Measurements from ENCODE around the gene MMS19. TPM values are rescaled to one million over a fixed set of nuclear protein-coding genes. Genes with fewer than 3 reads are reported as not detected.

MMS19 gene
- polyA plus RNA-seq, 2 donors = 37.8 to 45.1 TPM

DNA sequence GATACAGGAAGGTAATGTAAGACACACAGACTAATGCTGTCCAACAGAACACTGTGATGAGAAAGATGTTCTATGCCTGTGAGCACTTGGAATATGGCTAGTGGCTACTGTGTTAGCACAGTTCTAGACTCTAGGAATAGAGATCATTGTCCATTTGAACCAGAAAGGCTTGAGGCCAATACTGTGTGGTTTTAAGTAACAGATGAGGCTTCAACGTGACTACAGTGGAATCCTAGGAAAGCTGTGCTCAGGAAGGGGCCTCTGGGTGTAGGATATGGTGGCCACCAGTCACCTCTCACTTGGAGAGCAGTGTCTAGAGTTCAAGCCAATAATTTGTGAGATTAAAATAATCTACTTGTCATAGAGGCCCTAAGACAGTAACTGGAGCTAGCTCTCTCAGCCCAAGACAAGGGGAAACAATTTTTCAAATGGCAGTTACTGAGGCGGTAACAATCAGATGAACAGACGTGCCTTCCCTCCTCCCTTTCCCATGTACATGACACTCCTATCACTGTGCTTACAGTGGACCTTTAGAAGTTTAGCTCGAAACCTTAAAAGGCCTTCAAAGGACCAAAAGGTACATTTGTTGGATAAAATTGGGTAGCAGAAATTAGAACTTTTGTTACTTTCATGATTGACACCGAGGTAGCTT, 42.1 kb downstream of the MMS19 start:
- no peak overlapping the region for H3K27ac ChIP-seq (ENCODE audit: low read depth in 2 of 2, low read length in 1 of 2)
- peaks cover 31 to 57% of the 10 kb centered on the region in 2 donors for H3K36me3 ChIP-seq (ENCODE audit: control insufficient read depth in 2 of 2, insufficient read depth in 2 of 2, low read length in 1 of 2)
- peaks cover 3 to 5% of the 10 kb centered on the region in 2 donors for H3K4me1 ChIP-seq (ENCODE audit: control insufficient read depth in 2 of 2, insufficient read depth in 2 of 2, low read length in 1 of 2)
- no peak overlapping the region for H3K4me3 ChIP-seq (ENCODE audit: low read depth in 1 of 2, low read length in 2 of 2)
- WGBS, 2 donors = 60 to 82% methylated on average over 5 of the region's 5 CpGs
- H3K9me3 ChIP-seq (ENCODE audit: control insufficient read depth in 2 of 2, insufficient read depth in 1 of 2, low read depth in 1 of 2, low read length in 1 of 2) = no peaks in the 10 kb centered on the region
- H3K27me3 ChIP-seq (ENCODE audit: control insufficient read depth in 1 of 2, insufficient read depth in 2 of 2, low read length in 2 of 2) = no peaks in the 10 kb centered on the region

DNA sequence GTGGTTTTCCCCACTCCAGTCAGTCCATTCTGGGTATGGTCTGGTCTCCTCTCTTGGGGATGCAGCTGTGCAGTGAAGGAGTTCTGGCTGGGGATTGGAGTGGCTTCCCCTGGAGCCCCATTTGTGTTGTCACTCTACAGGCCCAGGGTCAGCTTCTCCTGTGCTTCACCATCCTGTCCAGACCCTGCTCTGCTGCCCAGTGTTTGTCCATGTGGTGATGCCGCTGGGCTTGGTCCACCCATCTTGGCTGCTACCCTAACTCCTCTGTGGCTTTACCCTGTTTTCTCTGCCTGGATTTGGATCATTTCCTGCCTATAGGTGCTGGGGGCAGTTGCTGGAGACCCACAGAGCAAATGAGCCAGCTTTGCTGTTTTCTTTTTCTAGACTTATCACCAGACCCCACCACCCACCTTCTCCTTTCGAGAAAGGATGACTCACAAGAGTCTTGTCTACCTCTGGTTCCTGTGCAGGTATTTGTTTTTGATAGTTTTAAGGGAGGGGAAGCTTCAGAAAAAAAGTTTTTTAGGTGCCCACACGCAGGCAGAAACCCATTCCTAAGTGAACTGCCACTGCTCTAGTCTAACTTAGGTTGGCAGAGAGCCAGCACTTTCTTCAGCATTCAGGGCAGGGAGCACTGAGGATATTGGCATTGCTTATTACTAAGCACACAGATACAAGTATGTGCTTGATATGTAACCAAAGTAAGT, 43.7 kb downstream of the MMS19 start:
- Histone ChIP-seq H3K4me3 (ENCODE audit: low read depth in 1 of 2, low read length in 2 of 2) (no peak overlapping the region), H3K27ac (ENCODE audit: low read depth in 2 of 2, low read length in 1 of 2) (peak overlapping the region in 1 of 2 donors; percentile 34), H3K9me3 (ENCODE audit: control insufficient read depth in 2 of 2, insufficient read depth in 1 of 2, low read depth in 1 of 2, low read length in 1 of 2) (no peaks in the 10 kb centered on the region), H3K27me3 (ENCODE audit: control insufficient read depth in 1 of 2, insufficient read depth in 2 of 2, low read length in 2 of 2) (no peaks in the 10 kb centered on the region), H3K4me1 (ENCODE audit: control insufficient read depth in 2 of 2, insufficient read depth in 2 of 2, low read length in 1 of 2) (peaks cover 3 to 5% of the 10 kb centered on the region in 2 donors), H3K36me3 (ENCODE audit: control insufficient read depth in 2 of 2, insufficient read depth in 2 of 2, low read length in 1 of 2) (peaks cover 22 to 47% of the 10 kb centered on the region in 2 donors)
- 49 to 61% methylated on average over 3 of the region's 3 CpGs for WGBS, 2 donors

DNA sequence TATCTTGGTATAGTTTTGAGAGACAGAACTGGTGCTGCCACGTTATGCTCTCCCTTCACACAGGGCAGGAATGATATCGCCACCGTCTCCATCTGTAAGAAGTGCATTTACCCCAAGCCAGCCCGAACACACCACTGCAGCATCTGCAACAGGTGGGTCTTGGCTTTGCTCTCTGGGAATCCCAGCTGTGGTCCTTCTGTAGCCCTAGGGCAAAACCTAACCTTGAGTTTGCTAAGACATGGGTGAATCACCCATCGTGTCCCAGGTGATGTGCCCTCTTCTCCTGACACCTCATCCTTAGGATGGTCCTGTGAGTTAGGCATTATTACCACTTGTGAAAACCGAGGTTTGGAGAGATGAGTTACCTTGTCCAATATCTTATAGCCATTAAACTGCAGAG, 45.9 kb downstream of the MMS19 start:
- peaks cover 12 to 31% of the 10 kb centered on the region in 2 donors for H3K36me3 ChIP-seq (ENCODE audit: control insufficient read depth in 2 of 2, insufficient read depth in 2 of 2, low read length in 1 of 2)
- no peak overlapping the region for H3K27ac ChIP-seq (ENCODE audit: low read depth in 2 of 2, low read length in 1 of 2)
- no peak overlapping the region for H3K4me3 ChIP-seq (ENCODE audit: low read depth in 1 of 2, low read length in 2 of 2)
- no peaks in the 10 kb centered on the region for H3K9me3 ChIP-seq (ENCODE audit: control insufficient read depth in 2 of 2, insufficient read depth in 1 of 2, low read depth in 1 of 2, low read length in 1 of 2)
- H3K4me1 ChIP-seq (ENCODE audit: control insufficient read depth in 2 of 2, insufficient read depth in 2 of 2, low read length in 1 of 2) = peaks cover 3 to 5% of the 10 kb centered on the region in 2 donors
- H3K27me3 ChIP-seq (ENCODE audit: control insufficient read depth in 1 of 2, insufficient read depth in 2 of 2, low read length in 2 of 2) = no peaks in the 10 kb centered on the region
- 84 to 90% methylated on average over 6 of the region's 6 CpGs for WGBS, 2 donors

GRCh38 chr10:97451605-97452004, 46.6 kb downstream of the MMS19 start:
- peaks cover 3 to 5% of the 10 kb centered on the region in 2 donors for H3K4me1 ChIP-seq (ENCODE audit: control insufficient read depth in 2 of 2, insufficient read depth in 2 of 2, low read length in 1 of 2)
- H3K27me3 ChIP-seq (ENCODE audit: control insufficient read depth in 1 of 2, insufficient read depth in 2 of 2, low read length in 2 of 2) = no peaks in the 10 kb centered on the region
- no peaks in the 10 kb centered on the region for H3K9me3 ChIP-seq (ENCODE audit: control insufficient read depth in 2 of 2, insufficient read depth in 1 of 2, low read depth in 1 of 2, low read length in 1 of 2)
- H3K4me3 ChIP-seq (ENCODE audit: low read depth in 1 of 2, low read length in 2 of 2) = no peak overlapping the region
- no peak overlapping the region for H3K27ac ChIP-seq (ENCODE audit: low read depth in 2 of 2, low read length in 1 of 2)
- WGBS, 2 donors = 95 to 96% methylated on average over 17 of the region's 17 CpGs
- H3K36me3 ChIP-seq (ENCODE audit: control insufficient read depth in 2 of 2, insufficient read depth in 2 of 2, low read length in 1 of 2) = peaks cover 7 to 24% of the 10 kb centered on the region in 2 donors

DNA sequence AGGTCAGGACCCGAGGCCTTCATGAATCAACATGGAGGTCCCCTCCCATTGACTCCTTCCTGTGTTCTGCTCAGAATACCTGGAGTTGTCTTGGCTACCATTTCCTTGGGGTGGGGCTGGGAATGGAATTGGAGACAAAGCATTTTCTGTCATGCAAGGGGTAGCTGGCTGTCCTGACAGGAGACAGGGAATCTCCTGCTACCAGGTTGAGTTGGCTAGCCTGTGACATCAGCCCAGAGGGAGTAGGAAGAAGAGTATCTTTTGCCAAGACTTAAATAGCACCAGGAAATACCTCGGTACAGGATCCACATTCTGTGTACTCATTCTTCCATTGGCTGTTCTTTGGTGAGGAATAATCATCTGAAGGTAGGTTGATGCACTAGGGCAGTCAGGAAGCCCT, 47.4 kb downstream of the MMS19 start:
- Histone ChIP-seq H3K9me3 (ENCODE audit: control insufficient read depth in 2 of 2, insufficient read depth in 1 of 2, low read depth in 1 of 2, low read length in 1 of 2) (no peaks in the 10 kb centered on the region), H3K27me3 (ENCODE audit: control insufficient read depth in 1 of 2, insufficient read depth in 2 of 2, low read length in 2 of 2) (no peaks in the 10 kb centered on the region), H3K4me3 (ENCODE audit: low read depth in 1 of 2, low read length in 2 of 2) (no peak overlapping the region), H3K36me3 (ENCODE audit: control insufficient read depth in 2 of 2, insufficient read depth in 2 of 2, low read length in 1 of 2) (peaks cover 4 to 20% of the 10 kb centered on the region in 2 donors), H3K4me1 (ENCODE audit: control insufficient read depth in 2 of 2, insufficient read depth in 2 of 2, low read length in 1 of 2) (peaks cover 3 to 5% of the 10 kb centered on the region in 2 donors), H3K27ac (ENCODE audit: low read depth in 2 of 2, low read length in 1 of 2) (no peak overlapping the region)
- 64 to 66% methylated on average over 2 of the region's 2 CpGs for WGBS, 2 donors

DNA sequence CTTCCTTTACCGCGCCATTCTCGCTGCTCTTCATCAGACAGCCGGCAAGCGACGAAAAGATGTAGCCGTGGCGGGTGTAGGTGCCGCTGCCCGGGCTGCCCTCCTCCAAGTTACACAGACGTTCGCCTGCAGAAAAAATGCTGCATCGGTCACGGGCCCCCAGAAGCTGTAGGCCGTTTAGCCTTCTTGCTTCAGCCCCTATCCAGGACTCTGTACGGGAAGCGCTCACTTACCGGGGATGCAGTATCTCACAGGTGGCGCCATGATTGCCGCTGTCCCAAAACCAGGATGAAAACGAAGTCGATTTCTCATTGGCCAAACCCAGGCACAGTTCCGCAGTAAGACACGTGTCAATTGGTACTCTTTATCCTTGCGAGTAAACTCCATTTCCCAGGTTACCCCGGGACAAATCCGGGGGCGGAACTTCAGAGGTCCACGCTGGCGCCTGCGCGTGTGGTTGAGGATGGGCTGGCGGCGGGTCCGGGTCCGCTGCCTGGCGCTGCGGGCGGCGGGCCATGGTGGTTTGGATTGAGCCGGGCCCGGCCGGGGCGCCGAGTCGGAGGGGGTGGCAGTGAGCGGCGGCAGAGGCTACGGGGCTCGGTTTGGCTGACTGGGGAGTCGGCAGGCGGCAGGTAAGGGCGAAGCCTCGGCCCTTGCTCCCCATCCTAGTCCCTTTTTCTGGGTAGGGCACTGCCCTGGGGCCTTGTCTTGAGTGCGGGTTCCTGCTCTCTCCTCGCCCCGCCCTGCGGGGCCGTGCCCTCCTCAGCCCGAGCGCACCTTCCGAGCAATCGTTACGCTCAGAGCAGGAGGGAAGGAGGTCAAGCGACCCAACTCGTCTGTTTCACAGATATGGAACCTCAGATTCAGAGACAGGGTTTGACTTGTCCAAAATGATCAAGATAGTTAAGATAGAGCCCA, 52.2 kb downstream of the MMS19 start, which contains the start of the genes EXOSC1 and ZDHHC16:
TSS of gene EXOSC1 (minus strand) at position 285 of the 918 bp plus-strand sequence. CDS start at position 264, 21 bp downstream.
TSS of gene ZDHHC16 (plus strand) at position 454 of the 918 bp plus-strand sequence. CDS start 5,501 bp downstream, outside the sequence.
- no peaks in the 10 kb centered on the region for H3K27me3 ChIP-seq (ENCODE audit: control insufficient read depth in 1 of 2, insufficient read depth in 2 of 2, low read length in 2 of 2)
- peak within 1 kb of the TSS; percentile 82 to 95 for H3K4me3 ChIP-seq (ENCODE audit: low read depth in 1 of 2, low read length in 2 of 2)
- peaks cover 0 to 3% of the 10 kb centered on the region in 2 donors for H3K36me3 ChIP-seq (ENCODE audit: control insufficient read depth in 2 of 2, insufficient read depth in 2 of 2, low read length in 1 of 2)
- peak within 1 kb of the TSS; percentile 67 to 75 for H3K27ac ChIP-seq (ENCODE audit: low read depth in 2 of 2, low read length in 1 of 2)
- no peaks in the 10 kb centered on the region for H3K9me3 ChIP-seq (ENCODE audit: control insufficient read depth in 2 of 2, insufficient read depth in 1 of 2, low read depth in 1 of 2, low read length in 1 of 2)
- no peaks in the 10 kb centered on the region for H3K4me1 ChIP-seq (ENCODE audit: control insufficient read depth in 2 of 2, insufficient read depth in 2 of 2, low read length in 1 of 2)
- 0% methylated on average over 61 to 66 of the region's 66 CpGs for WGBS, 2 donors

- H3K27me3 ChIP-seq (ENCODE audit: control insufficient read depth in 1 of 2, insufficient read depth in 2 of 2, low read length in 2 of 2) = no peaks in the 10 kb centered on the region
- no peaks in the 10 kb centered on the region for H3K9me3 ChIP-seq (ENCODE audit: control insufficient read depth in 2 of 2, insufficient read depth in 1 of 2, low read depth in 1 of 2, low read length in 1 of 2)
- no peaks in the 10 kb centered on the region for H3K4me1 ChIP-seq (ENCODE audit: control insufficient read depth in 2 of 2, insufficient read depth in 2 of 2, low read length in 1 of 2)
- peak overlapping the region; percentile 82 to 95 for H3K4me3 ChIP-seq (ENCODE audit: low read depth in 1 of 2, low read length in 2 of 2)
- H3K27ac ChIP-seq (ENCODE audit: low read depth in 2 of 2, low read length in 1 of 2) = peak overlapping the region; percentile 2 to 67
- WGBS, 2 donors = 2% methylated on average over 13 of the region's 13 CpGs
- H3K36me3 ChIP-seq (ENCODE audit: control insufficient read depth in 2 of 2, insufficient read depth in 2 of 2, low read length in 1 of 2) = no peaks in the 10 kb centered on the region
These were observed 52.9 kb downstream of the MMS19 start for GRCh38 chr10:97445357-97445721.

- Histone ChIP-seq H3K4me3 (ENCODE audit: low read depth in 1 of 2, low read length in 2 of 2) (no peak overlapping the region), H3K4me1 (ENCODE audit: control insufficient read depth in 2 of 2, insufficient read depth in 2 of 2, low read length in 1 of 2) (no peaks in the 10 kb centered on the region), H3K27me3 (ENCODE audit: control insufficient read depth in 1 of 2, insufficient read depth in 2 of 2, low read length in 2 of 2) (no peaks in the 10 kb centered on the region), H3K27ac (ENCODE audit: low read depth in 2 of 2, low read length in 1 of 2) (no peak overlapping the region), H3K36me3 (ENCODE audit: control insufficient read depth in 2 of 2, insufficient read depth in 2 of 2, low read length in 1 of 2) (peaks cover 0 to under 1% of the 10 kb centered on the region in 2 donors), H3K9me3 (ENCODE audit: control insufficient read depth in 2 of 2, insufficient read depth in 1 of 2, low read depth in 1 of 2, low read length in 1 of 2) (no peaks in the 10 kb centered on the region)
- 88 to 89% methylated on average over 1 of the region's 1 CpG for WGBS, 2 donors
These were observed 54.0 kb downstream of the MMS19 start for GRCh38 chr10:97444212-97444611.

GRCh38 chr10:97442277-97442676, 55.9 kb downstream of the MMS19 start:
- 98 to 100% methylated on average over 1 of the region's 1 CpG for WGBS, 2 donors
- Histone ChIP-seq H3K36me3 (ENCODE audit: control insufficient read depth in 2 of 2, insufficient read depth in 2 of 2, low read length in 1 of 2) (peaks cover 0 to 4% of the 10 kb centered on the region in 2 donors), H3K27me3 (ENCODE audit: control insufficient read depth in 1 of 2, insufficient read depth in 2 of 2, low read length in 2 of 2) (no peaks in the 10 kb centered on the region), H3K4me1 (ENCODE audit: control insufficient read depth in 2 of 2, insufficient read depth in 2 of 2, low read length in 1 of 2) (no peaks in the 10 kb centered on the region), H3K27ac (ENCODE audit: low read depth in 2 of 2, low read length in 1 of 2) (no peak overlapping the region), H3K9me3 (ENCODE audit: control insufficient read depth in 2 of 2, insufficient read depth in 1 of 2, low read depth in 1 of 2, low read length in 1 of 2) (no peaks in the 10 kb centered on the region), H3K4me3 (ENCODE audit: low read depth in 1 of 2, low read length in 2 of 2) (no peak overlapping the region)

Data from esophagus (tissue), 2 donors.